HEK293T (cell line): ENCODE measurements around the gene RAB27B.

Experiments used
- CTCF ChIA-PET: fragments of 350-600 bp; formaldehyde crosslinking; extraction: SDS; loops from one replicate; lab custom pipeline; 2021; ENCODE audit warnings: antibody characterized with exemption, inconsistent platforms; lab: Yijun Ruan, JAX
- POLR2A ChIA-PET: fragments of 350-600 bp; formaldehyde crosslinking; extraction: SDS; loops from one replicate; lab custom pipeline; 2020; ENCODE audit warnings: antibody characterized with exemption, inconsistent platforms; lab: Yijun Ruan, JAX
- DNase-seq: peaks from one replicate; pipeline ENCODE4 v3.0.0; 2012; ENCODE audit warnings: mixed read lengths; ENCODE audit errors: extremely low spot score
- ARNT ChIP-seq: fragments of 450-650 bp; IDR thresholded peaks from 2 replicates; pipeline ENCODE4 v1.6.1; 2017; ENCODE audit warnings: mild to moderate bottlenecking
- BHLHE40 ChIP-seq: fragments of 450-650 bp; IDR thresholded peaks from 2 replicates; pipeline ENCODE4 v1.6.1; 2016; ENCODE audit warnings: mild to moderate bottlenecking, moderate library complexity, borderline replicate concordance
- CTBP1 ChIP-seq: fragments of 450-650 bp; IDR thresholded peaks from 2 replicates; pipeline ENCODE4 v1.6.1; 2016; ENCODE audit warnings: borderline replicate concordance
- ELF4 ChIP-seq: fragments of 450-650 bp; IDR thresholded peaks from 2 replicates; pipeline ENCODE4 v1.6.1; 2017; ENCODE audit warnings: antibody characterized with exemption
- FOXA1 ChIP-seq: fragments of 450-650 bp; IDR thresholded peaks from 2 replicates; pipeline ENCODE4 v1.6.1; 2016; ENCODE audit warnings: mild to moderate bottlenecking
- FOXK2 ChIP-seq: fragments of 450-650 bp; IDR thresholded peaks from 2 replicates; pipeline ENCODE4 v1.6.1; 2016; ENCODE audit warnings: mild to moderate bottlenecking
- FOXM1 ChIP-seq: fragments of 450-650 bp; IDR thresholded peaks from 2 replicates; pipeline ENCODE4 v1.6.1; 2017; ENCODE audit warnings: mild to moderate bottlenecking, borderline replicate concordance
- HDGF ChIP-seq: fragments of 450-650 bp; IDR thresholded peaks from 2 replicates; pipeline ENCODE4 v1.6.1; 2017; ENCODE audit warnings: antibody characterized with exemption, borderline replicate concordance
- L3MBTL2 ChIP-seq: fragments of 450-650 bp; conservative IDR thresholded peaks from 2 replicates; pipeline ENCODE4 v1.6.1; 2016; ENCODE audit warnings: mild to moderate bottlenecking
- LEF1 ChIP-seq: fragments of 450-650 bp; IDR thresholded peaks from 2 replicates; pipeline ENCODE4 v1.6.1; 2017; ENCODE audit warnings: mild to moderate bottlenecking, borderline replicate concordance
- NFRKB ChIP-seq: fragments of 450-650 bp; IDR thresholded peaks from 2 replicates; pipeline ENCODE4 v1.6.1; 2016; ENCODE audit warnings: mild to moderate bottlenecking, moderate library complexity
- SP1 ChIP-seq: fragments of 450-650 bp; IDR thresholded peaks from 2 replicates; pipeline ENCODE4 v1.6.1; 2017
- SUZ12 ChIP-seq: fragments of 450-650 bp; IDR thresholded peaks from 2 replicates; pipeline ENCODE4 v1.6.1; 2016; ENCODE audit warnings: mild to moderate bottlenecking
- TARDBP ChIP-seq: fragments of 450-650 bp; IDR thresholded peaks from 2 replicates; pipeline ENCODE4 v1.6.1; 2016
- ZNF384 ChIP-seq: fragments of 450-650 bp; IDR thresholded peaks from 2 replicates; pipeline ENCODE4 v1.6.1; 2016
- TF ChIP-seq, protein P1 (sequence below): fragments of 450-650 bp; IDR thresholded peaks from 2 replicates; pipeline ENCODE4 v1.6.1; 2016

The RAB27B gene

DNA sequence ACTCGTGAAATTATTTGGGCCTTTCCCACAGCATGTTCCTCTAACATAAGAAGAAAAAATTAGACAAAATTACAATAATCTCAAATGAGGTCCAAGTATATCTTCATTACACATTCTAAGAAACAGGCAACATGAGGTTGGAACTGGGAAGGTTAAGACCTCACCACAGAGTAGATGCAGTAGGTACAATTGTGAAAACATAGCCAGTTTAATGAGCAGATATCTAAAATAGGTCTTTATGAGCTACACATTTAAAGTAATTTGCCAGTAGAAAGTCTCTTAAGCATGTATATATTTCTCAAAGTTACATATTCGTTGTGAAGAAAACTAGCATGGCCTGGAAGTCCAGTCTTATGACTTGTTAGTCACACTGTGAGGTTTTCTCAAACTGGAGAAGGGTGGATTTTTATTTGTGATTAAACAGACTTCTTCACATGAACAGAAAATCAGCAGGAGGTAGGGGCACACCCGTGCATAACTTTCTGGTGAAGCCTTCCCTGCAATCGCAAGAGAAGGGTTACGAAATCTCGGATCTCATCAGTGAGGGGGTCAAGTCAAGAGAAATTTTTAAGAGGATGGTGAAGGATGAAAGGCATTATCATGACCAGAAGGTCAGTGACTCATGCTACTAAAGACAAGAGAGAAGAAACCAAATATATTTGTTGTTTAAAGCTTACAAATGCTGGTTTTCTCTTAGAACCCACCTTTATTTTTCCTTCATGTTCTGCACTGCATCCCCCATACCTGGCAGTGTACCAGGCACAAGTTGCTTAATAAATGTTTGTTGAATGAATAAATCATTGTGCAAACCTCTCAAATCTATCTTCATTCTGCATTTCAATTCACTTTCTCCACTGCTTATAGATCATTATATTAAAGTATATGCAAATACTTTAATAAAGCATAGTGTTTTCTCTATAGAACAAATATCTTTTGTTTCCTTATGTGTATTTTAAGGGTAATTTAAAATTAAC, 5.1 kb upstream of the RAB27B start:
- no peak for TF ChIP-seq FOXA1
- TF ChIP-seq FOXM1, result no peak
- TF ChIP-seq ARNT, result no peak
- no peak for TF ChIP-seq HDGF
- no peak for TF ChIP-seq TARDBP
- no peak for TF ChIP-seq ELF4
- TF ChIP-seq FOXK2, result no peak
- TF ChIP-seq SP1, result no peak
- no peak for TF ChIP-seq NFRKB
- TF ChIP-seq CTBP1, result no peak
- no peak for TF ChIP-seq L3MBTL2
- TF ChIP-seq, protein P1, sequence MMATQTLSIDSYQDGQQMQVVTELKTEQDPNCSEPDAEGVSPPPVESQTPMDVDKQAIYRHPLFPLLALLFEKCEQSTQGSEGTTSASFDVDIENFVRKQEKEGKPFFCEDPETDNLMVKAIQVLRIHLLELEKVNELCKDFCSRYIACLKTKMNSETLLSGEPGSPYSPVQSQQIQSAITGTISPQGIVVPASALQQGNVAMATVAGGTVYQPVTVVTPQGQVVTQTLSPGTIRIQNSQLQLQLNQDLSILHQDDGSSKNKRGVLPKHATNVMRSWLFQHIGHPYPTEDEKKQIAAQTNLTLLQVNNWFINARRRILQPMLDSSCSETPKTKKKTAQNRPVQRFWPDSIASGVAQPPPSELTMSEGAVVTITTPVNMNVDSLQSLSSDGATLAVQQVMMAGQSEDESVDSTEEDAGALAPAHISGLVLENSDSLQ, result no peak
- ChIA-PET CTCF (no interaction called here), POLR2A (no interaction called here)
- DNase-seq, result no peak

DNA sequence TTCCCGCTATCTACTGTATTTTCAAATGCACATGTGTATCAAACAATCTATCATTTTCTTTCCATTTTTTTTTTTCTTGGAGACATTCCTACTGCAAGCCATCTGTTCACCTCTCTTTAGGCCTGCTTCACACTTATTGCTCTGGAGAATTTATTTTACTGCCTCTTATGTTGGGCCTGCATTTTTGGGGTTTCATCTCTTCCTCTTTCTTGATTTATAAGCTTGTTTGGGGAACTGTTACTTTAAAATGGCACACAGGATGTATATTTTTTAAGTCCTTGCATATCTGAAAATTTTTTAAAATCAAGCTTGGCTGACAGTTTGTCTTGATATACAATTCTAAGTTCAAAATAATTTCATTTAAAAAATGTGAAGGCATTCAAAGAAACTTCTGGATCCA, 3.5 kb upstream of the RAB27B start:
- DNase-seq, result no peak
- CTCF ChIA-PET, result no interaction called here
- POLR2A ChIA-PET, result no interaction called here
- no peak for TF ChIP-seq NFRKB
- no peak for TF ChIP-seq FOXM1
- TF ChIP-seq SP1, result no peak
- no peak for TF ChIP-seq SUZ12
- TF ChIP-seq FOXA1, result no peak
- no peak for TF ChIP-seq CTBP1
- TF ChIP-seq, protein P1, result no peak
- TF ChIP-seq ZNF384, result no peak
- no peak for TF ChIP-seq ARNT
- TF ChIP-seq HDGF, result no peak
- no peak for TF ChIP-seq TARDBP
- TF ChIP-seq ELF4, result no peak
- no peak for TF ChIP-seq FOXK2
- no peak for TF ChIP-seq BHLHE40
- TF ChIP-seq L3MBTL2, result no peak
- TF ChIP-seq LEF1, result no peak

DNA sequence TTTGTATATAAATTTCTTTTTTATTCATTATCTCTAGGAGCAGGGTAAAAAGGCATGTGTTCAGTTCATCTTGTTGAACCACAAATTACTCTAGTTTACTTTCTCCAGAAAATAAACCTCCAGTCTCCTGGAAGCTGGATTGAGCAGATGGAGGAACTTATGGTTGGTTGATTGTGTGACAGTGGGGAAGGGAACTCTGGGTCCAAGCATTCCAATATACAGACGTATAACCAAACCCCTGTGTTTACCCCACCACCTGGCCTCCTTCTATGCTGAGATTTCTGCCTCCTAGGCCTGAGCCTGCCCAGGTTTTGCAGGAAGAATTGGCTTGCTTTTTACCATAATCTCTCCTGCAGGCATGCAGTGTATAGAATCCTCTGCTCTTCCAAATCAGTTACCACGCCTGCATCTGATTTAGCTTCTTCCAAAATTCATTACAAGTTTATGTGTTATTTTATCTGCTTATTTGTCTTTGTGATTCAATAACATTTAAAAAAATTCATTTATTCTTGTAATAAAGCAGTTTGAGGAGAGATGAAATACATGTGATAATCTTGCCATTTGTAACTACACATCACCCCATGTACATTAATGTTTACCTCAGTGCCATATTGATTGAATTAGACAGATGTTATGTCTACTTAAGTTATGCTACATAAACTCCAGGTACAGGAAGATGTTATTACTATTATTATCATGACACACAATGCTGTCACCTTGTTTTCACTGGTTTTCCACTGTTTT, 2.5 kb upstream of the RAB27B start:
- ChIA-PET POLR2A (interaction anchor here (1.0 kb wide), 1 partner anchor 36 kb away, joined by 3 read pairs; no protein-coding TSS in a partner anchor), CTCF (no interaction called here)
- TF ChIP-seq LEF1, result no peak
- no peak for TF ChIP-seq FOXM1
- TF ChIP-seq FOXA1, result no peak
- TF ChIP-seq HDGF, result no peak
- TF ChIP-seq ELF4, result no peak
- no peak for TF ChIP-seq ZNF384
- TF ChIP-seq NFRKB, result no peak
- TF ChIP-seq ARNT, result no peak
- no peak for TF ChIP-seq L3MBTL2
- no peak for TF ChIP-seq FOXK2
- no peak for TF ChIP-seq BHLHE40
- DNase-seq, result no peak

DNA sequence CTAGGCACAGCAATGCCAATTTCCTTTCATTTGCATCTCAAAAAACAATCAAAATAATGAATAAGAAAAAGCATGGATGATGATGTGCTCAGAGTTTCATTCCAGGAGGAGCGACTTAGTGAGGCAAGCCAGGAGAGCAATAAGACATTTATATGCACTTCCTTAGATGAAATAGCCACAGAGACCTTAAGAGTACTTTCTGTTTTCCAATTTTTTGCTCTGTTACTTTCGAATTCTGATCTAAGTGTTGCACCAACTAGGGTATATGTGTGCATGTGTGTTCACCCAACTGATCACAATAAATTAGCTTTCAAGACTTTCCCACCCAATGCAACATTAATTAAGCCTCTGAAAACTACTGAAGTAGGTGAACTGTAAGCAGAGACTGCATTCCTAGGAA, 709 bp downstream of the RAB27B start:
- ChIA-PET POLR2A (no interaction called here), CTCF (interaction anchor here (0.7 kb wide), 1 partner anchor 128 kb away, joined by 3 read pairs; no protein-coding TSS in a partner anchor)
- TF ChIP-seq ELF4, result no peak
- DNase-seq, result no peak

DNA sequence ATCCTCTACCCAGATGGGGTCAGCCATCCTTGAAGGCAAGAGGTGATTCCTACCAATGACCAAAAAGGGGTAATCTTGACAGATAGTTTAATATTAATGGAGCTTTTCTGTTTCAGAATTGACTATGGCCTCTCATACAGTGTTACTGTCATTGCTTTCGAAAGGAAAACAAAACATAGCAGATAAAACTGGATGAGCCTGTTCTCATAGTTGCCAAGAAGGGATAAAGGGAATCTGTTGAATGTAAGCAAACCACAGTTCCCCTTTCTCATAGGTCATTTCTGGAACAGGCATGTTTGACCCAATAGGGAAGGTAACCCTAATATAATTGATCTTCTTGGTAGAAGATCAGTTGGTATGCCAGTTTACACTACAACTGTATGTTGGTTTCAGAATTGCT, 1.6 kb downstream of the RAB27B start:
- CTCF ChIA-PET, result no interaction called here

More for the DNA sequence above, 1.6 kb downstream of the RAB27B start:
- POLR2A ChIA-PET, result no interaction called here
- no peak for DNase-seq
- TF ChIP-seq SUZ12 (no peak), L3MBTL2 (no peak), CTBP1 (no peak), NFRKB (no peak), FOXK2 (no peak), LEF1 (no peak), FOXA1 (no peak), SP1 (no peak), TARDBP (no peak), ARNT (no peak), HDGF (no peak), BHLHE40 (no peak), ELF4 (no peak), ZNF384 (no peak), FOXM1 (no peak)
- TF ChIP-seq, protein P1, result no peak
